ENCODE data around the gene PNCK. TPM values are rescaled to one million over a fixed set of nuclear protein-coding genes. Genes with fewer than 3 reads are reported as not detected.

PNCK gene
- total and polyA plus RNA-seq, 4 donors, result 0.44 to 0.77 (median 0.67) TPM

DNA sequence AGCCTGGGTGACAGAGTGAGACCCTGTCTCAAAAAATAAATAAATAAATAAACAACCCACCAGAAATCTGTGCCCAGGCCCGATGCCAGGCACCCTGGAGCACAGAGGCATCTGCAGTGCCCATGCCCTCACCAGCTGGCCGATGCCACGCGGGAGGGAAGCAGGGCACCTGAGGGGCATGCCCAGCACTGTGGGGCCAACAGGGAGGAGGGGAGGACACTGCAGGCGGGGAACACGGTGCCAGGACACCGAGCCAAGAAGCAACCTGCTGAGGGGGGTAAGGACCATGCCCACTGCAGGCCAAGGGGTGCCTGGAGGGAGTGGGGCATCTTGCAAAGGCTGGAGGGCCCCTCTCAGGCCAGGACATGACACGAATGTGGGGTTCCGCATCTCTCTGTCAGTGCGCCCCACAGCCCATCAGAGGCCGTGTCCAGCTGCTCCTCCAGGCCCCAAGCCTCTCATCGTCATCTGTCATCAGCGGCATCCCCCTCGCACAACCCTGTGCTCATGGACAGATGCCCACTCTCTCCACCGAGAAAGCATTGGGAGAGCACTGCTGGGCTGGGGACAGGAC, 39.9 kb downstream of the PNCK start:
- ATAC-seq (ENCODE audit: insufficient read depth, low FRiP score) (no peak), DNase-seq (no peak)
- no peaks in the 10 kb centered on the region for H3K36me3 ChIP-seq (ENCODE audit: control insufficient read depth in 4 of 4, insufficient read depth in 4 of 4, low read length in 4 of 4)
- TF ChIP-seq, protein P1, sequence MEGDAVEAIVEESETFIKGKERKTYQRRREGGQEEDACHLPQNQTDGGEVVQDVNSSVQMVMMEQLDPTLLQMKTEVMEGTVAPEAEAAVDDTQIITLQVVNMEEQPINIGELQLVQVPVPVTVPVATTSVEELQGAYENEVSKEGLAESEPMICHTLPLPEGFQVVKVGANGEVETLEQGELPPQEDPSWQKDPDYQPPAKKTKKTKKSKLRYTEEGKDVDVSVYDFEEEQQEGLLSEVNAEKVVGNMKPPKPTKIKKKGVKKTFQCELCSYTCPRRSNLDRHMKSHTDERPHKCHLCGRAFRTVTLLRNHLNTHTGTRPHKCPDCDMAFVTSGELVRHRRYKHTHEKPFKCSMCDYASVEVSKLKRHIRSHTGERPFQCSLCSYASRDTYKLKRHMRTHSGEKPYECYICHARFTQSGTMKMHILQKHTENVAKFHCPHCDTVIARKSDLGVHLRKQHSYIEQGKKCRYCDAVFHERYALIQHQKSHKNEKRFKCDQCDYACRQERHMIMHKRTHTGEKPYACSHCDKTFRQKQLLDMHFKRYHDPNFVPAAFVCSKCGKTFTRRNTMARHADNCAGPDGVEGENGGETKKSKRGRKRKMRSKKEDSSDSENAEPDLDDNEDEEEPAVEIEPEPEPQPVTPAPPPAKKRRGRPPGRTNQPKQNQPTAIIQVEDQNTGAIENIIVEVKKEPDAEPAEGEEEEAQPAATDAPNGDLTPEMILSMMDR (IDR thresholded peaks at IDR 0.05; ENCODE audit: control extremely low read depth, extremely low read depth), result no peak
- H3K27ac ChIP-seq (ENCODE audit: low read depth in 1 of 2, low read length in 1 of 2), result no peak overlapping the region
- no peak overlapping the region for H3K4me3 ChIP-seq
- no peak overlapping the region for H3K9ac ChIP-seq (ENCODE audit: insufficient read depth in 1 of 2, low read length in 2 of 2)
- peaks cover 0 to 3% (median 0%) of the 10 kb centered on the region in 3 donors for H3K27me3 ChIP-seq (ENCODE audit: control insufficient read depth in 3 of 3, insufficient read depth in 3 of 3, low read length in 2 of 3)
- WGBS, 2 donors, result 77 to 83% methylated on average over 10 to 15 of the region's 15 CpGs
- H3K9me3 ChIP-seq (ENCODE audit: control insufficient read depth in 4 of 4, insufficient read depth in 3 of 4, low read length in 3 of 4), result peaks cover 0 to 7% (median 0%) of the 10 kb centered on the region in 4 donors
- peaks cover 0 to 9% (median 4%) of the 10 kb centered on the region in 5 donors for H3K4me1 ChIP-seq (ENCODE audit: control insufficient read depth in 5 of 5, insufficient read depth in 5 of 5, low read length in 5 of 5)

DNA sequence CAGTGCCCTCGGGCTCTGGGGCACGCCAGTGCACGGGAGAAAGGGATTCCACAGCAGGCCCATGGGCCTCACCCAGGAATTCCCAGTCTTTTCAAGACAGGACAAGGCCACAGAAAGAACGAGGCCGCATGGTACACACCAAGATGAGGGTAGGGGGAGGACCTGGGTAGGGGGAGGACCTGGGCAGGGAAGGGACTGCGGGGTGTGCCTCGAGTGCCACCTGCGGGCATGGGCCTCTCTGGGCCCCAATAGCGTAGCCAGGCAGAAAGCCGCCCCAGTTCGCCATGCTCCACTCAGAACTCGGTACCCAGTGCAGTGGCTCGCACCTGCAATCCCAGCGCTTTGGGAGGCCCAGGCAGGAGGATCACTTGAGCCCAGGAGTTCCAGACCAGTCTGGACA, 40.6 kb downstream of the PNCK start:
- no peak overlapping the region for H3K4me3 ChIP-seq
- H3K9me3 ChIP-seq (ENCODE audit: control insufficient read depth in 4 of 4, insufficient read depth in 3 of 4, low read length in 3 of 4), result peaks cover 0 to 7% (median 0%) of the 10 kb centered on the region in 4 donors
- no peaks in the 10 kb centered on the region for H3K36me3 ChIP-seq (ENCODE audit: control insufficient read depth in 4 of 4, insufficient read depth in 4 of 4, low read length in 4 of 4)
- peaks cover 0 to 10% (median 4%) of the 10 kb centered on the region in 5 donors for H3K4me1 ChIP-seq (ENCODE audit: control insufficient read depth in 5 of 5, insufficient read depth in 5 of 5, low read length in 5 of 5)
- DNase-seq, result peak in 1 of 3 donors; percentile 5
- H3K9ac ChIP-seq (ENCODE audit: insufficient read depth in 1 of 2, low read length in 2 of 2), result no peak overlapping the region
- TF ChIP-seq, protein P1 (IDR thresholded peaks at IDR 0.05; ENCODE audit: control extremely low read depth, extremely low read depth), result no peak
- ATAC-seq (ENCODE audit: insufficient read depth, low FRiP score), result no peak
- no peak overlapping the region for H3K27ac ChIP-seq (ENCODE audit: low read depth in 1 of 2, low read length in 1 of 2)
- H3K27me3 ChIP-seq (ENCODE audit: control insufficient read depth in 3 of 3, insufficient read depth in 3 of 3, low read length in 2 of 3), result peaks cover 0 to 3% (median 0%) of the 10 kb centered on the region in 3 donors
- WGBS, 2 donors, result 93 to 97% methylated on average over 13 to 14 of the region's 14 CpGs

DNA sequence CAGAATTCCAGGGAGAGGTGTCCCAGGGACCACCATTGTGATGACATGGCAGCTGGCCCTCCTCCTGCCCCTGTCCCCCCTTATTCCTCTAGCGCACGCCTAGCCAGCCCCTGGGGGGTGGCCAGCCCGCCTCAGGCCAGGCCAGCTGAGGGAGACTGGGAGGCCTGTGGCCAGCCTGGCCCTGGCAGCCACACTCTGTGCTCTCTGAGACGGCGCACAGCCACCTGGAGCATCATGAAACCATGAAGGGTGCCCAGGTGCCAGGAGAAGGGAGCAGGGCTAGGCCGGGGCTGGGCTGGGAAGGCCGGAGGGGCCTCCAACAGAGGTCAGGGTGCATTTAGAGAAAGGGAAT, 41.0 kb downstream of the PNCK start:
- H3K36me3 ChIP-seq (ENCODE audit: control insufficient read depth in 4 of 4, insufficient read depth in 4 of 4, low read length in 4 of 4), result no peaks in the 10 kb centered on the region
- TF ChIP-seq, protein P1 (IDR thresholded peaks at IDR 0.05; ENCODE audit: control extremely low read depth, extremely low read depth), result no peak
- peaks cover 0 to 14% (median 4%) of the 10 kb centered on the region in 5 donors for H3K4me1 ChIP-seq (ENCODE audit: control insufficient read depth in 5 of 5, insufficient read depth in 5 of 5, low read length in 5 of 5)
- peaks cover 0 to 7% (median 0%) of the 10 kb centered on the region in 4 donors for H3K9me3 ChIP-seq (ENCODE audit: control insufficient read depth in 4 of 4, insufficient read depth in 3 of 4, low read length in 3 of 4)
- no peak overlapping the region for H3K9ac ChIP-seq (ENCODE audit: insufficient read depth in 1 of 2, low read length in 2 of 2)
- no peak for ATAC-seq (ENCODE audit: insufficient read depth, low FRiP score)
- no peak overlapping the region for H3K27ac ChIP-seq (ENCODE audit: low read depth in 1 of 2, low read length in 1 of 2)
- no peak overlapping the region for H3K4me3 ChIP-seq
- no peak for DNase-seq
- 75 to 100% methylated on average over 5 to 7 of the region's 7 CpGs for WGBS, 2 donors
- peaks cover 0 to 3% (median 0%) of the 10 kb centered on the region in 3 donors for H3K27me3 ChIP-seq (ENCODE audit: control insufficient read depth in 3 of 3, insufficient read depth in 3 of 3, low read length in 2 of 3)
